Memory B cell (primary cell): ENCODE data around the gene VAV2.

ENCODE experiments used
- ATAC-seq: fragments of 150-1000 bp; cut with Tn5 transposase; 2 replicates; pipeline ENCODE4 v1.10.0; 2021; ENCODE audit warnings: low read depth, mild to moderate bottlenecking, moderate library complexity
- DNase-seq, 2 donors: peaks; one replicate each; pipeline ENCODE4 v3.0.0; 2022; ENCODE audit warnings: low spot score in 2 of 2
- H3K27ac Mint-ChIP-seq: one replicate; pipeline ENCODE4 v1.8.0; 2022; ENCODE audit warnings: mild to moderate bottlenecking, moderate library complexity, mixed read lengths
- H3K27me3 Mint-ChIP-seq: one replicate; pipeline ENCODE4 v1.8.0; 2022; ENCODE audit warnings: mixed read lengths
- H3K36me3 Mint-ChIP-seq: one replicate; pipeline ENCODE4 v1.8.0; 2022; ENCODE audit warnings: mild to moderate bottlenecking, mixed read lengths
- H3K4me1 Mint-ChIP-seq: one replicate; pipeline ENCODE4 v1.8.0; 2022; ENCODE audit warnings: mixed read lengths
- H3K4me3 Mint-ChIP-seq: one replicate; pipeline ENCODE4 v1.8.0; 2022; ENCODE audit warnings: mild to moderate bottlenecking, moderate library complexity, mixed read lengths
- H3K9me3 Mint-ChIP-seq: one replicate; pipeline ENCODE4 v1.8.0; 2022; ENCODE audit warnings: mixed read lengths

Gene VAV2

DNA sequence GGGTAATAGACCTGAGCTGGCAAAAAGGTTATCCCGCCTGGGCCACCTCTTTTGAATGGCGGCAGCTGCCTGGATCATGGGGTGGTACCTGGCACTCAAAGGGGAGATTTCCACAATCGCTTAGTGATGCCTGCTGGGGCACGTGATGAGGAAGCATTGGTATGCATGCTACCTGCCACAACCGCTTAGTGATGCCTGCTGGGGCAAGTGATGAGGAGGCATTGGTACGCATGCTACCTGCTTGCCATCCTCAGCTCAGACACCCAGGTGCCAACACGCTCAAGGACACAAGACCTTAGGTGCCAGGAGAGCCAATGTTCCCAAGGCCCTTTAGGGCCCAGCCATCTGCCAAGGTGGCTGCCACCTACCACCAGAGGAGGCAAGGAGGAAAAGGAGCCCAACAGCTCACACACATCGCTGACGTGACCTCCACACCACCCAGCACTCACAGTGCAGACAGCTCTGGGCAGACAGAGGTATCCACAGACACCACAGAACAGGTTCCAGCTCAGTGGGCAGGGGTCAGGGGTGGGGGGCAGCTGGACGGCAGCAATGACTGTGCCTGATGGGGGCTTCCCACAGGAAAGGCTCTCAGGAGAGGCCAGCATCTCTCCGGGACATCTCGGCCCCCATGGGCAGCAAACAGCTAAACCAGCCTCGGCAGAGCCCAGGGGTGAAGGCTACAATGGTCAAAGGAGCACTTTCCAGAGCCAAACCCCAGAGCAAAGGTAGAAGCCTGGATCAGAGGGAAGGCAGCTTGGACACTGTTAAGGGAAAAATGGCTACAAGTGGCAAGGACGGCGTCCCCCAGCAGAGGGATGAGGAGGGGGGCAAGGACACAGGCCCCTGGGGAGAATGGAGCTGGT, 210.9 kb downstream of the VAV2 start:
- peaks cover 9% of the 10 kb centered on the region for H3K36me3 Mint-ChIP-seq
- no peak overlapping the region for H3K4me3 Mint-ChIP-seq

DNA sequence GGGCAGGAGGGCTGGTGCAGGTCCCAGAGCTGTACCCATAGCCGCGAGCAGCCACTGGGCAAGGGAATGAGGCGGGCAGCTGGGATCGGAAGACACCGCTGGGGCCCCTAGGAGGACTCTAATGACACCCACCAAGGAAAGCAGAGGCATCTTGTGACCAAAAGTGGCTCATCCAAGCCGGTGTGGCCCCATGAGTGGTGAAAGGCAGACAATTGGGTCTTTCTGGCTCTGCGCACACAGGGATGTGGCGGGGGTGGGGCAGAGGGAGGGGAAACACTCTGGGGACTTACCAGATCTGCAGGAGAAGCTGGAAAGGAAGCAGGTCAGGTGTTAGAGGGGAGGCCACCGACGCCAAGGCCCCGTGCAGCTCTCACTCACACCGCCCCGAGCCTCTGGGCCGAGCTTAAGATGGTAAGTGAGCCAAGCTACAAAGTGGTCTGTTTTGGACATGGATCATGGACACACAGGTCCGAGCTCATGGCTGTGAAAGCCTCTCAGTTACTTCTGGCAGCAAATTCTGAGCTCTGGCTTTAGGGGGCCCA, 211.6 kb downstream of the VAV2 start:
- no peak for DNase-seq
- Mint-ChIP-seq H3K27ac (no peak overlapping the region), H3K4me3 (no peak overlapping the region), H3K36me3 (peaks cover 9% of the 10 kb centered on the region), H3K9me3 (no peaks in the 10 kb centered on the region), H3K27me3 (no peaks in the 10 kb centered on the region), H3K4me1 (peaks cover 26% of the 10 kb centered on the region)
- ATAC-seq = no peak

More for the DNA sequence above, 210.9 kb downstream of the VAV2 start:
- no peaks in the 10 kb centered on the region for H3K27me3 Mint-ChIP-seq
- no peaks in the 10 kb centered on the region for H3K9me3 Mint-ChIP-seq
- no peak for ATAC-seq
- peaks cover 33% of the 10 kb centered on the region for H3K4me1 Mint-ChIP-seq
- H3K27ac Mint-ChIP-seq = no peak overlapping the region
- no peak for DNase-seq

DNA sequence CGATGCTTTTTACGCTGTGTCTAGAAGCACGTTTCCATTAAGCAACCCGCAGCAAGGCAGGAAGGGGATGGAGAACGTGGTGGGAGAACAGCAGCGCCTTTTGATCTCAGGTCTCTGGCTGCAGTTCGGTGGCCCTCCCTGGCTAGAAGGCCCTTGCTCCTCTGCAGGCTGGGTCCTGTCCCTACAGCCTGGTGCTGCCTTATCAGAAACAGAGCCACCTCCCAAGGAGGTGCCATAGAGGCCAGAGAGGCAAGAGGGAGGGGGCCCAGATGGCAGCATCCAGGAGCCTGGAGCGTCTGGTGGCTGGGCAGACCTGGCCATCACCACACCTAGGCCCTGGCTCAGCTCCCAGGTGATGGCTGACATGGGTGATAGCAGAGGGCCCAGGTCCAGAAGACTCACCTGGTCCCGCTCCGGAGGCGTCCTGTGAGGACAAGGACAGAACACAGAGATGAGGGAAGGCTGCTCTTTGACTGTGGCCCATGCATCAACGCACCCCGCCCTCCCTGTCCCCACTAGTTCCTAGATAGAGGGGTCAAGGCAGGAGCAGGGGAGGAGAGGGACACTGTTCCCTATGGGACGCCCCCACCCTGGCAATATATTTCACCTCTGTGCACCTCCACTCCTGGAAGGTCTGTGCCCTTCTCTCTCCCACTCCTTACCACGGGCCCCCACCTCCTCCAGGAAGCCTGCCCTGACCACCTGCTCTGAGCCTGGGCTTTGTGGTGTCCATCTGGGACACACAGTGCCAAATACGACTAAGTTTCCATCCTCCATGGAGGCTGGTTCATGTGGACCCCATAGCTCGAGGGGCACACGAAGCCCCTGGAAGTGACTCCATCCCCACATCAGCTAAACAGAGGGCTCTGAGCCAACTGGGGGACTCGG, 212.4 kb downstream of the VAV2 start:
- Mint-ChIP-seq H3K4me1 (peaks cover 19% of the 10 kb centered on the region), H3K27me3 (no peaks in the 10 kb centered on the region), H3K4me3 (no peak overlapping the region), H3K27ac (peak overlapping the region; percentile 47), H3K9me3 (no peaks in the 10 kb centered on the region), H3K36me3 (peaks cover 14% of the 10 kb centered on the region)
- no peak for ATAC-seq
- no peak for DNase-seq

GRCh38 chr9:133779081-133779480, 213.0 kb downstream of the VAV2 start:
- no peaks in the 10 kb centered on the region for H3K9me3 Mint-ChIP-seq
- H3K4me1 Mint-ChIP-seq = peaks cover 15% of the 10 kb centered on the region
- peaks cover 15% of the 10 kb centered on the region for H3K36me3 Mint-ChIP-seq
- H3K27ac Mint-ChIP-seq = no peak overlapping the region
- DNase-seq = no peak
- ATAC-seq = no peak
- no peaks in the 10 kb centered on the region for H3K27me3 Mint-ChIP-seq
- no peak overlapping the region for H3K4me3 Mint-ChIP-seq

GRCh38 chr9:133778336-133779013, 213.6 kb downstream of the VAV2 start:
- H3K27me3 Mint-ChIP-seq = no peaks in the 10 kb centered on the region
- no peak for ATAC-seq
- no peak overlapping the region for H3K27ac Mint-ChIP-seq
- H3K4me1 Mint-ChIP-seq = peaks cover 10% of the 10 kb centered on the region
- H3K4me3 Mint-ChIP-seq = no peak overlapping the region
- H3K9me3 Mint-ChIP-seq = no peaks in the 10 kb centered on the region
- peaks cover 16% of the 10 kb centered on the region for H3K36me3 Mint-ChIP-seq
- no peak for DNase-seq

GRCh38 chr9:133777871-133778270, 214.3 kb downstream of the VAV2 start:
- no peaks in the 10 kb centered on the region for H3K9me3 Mint-ChIP-seq
- peaks cover 6% of the 10 kb centered on the region for H3K4me1 Mint-ChIP-seq
- H3K4me3 Mint-ChIP-seq = no peak overlapping the region
- DNase-seq (no peak), ATAC-seq (no peak)
- H3K27ac Mint-ChIP-seq = no peak overlapping the region
- H3K36me3 Mint-ChIP-seq = peaks cover 16% of the 10 kb centered on the region
- no peaks in the 10 kb centered on the region for H3K27me3 Mint-ChIP-seq

DNA sequence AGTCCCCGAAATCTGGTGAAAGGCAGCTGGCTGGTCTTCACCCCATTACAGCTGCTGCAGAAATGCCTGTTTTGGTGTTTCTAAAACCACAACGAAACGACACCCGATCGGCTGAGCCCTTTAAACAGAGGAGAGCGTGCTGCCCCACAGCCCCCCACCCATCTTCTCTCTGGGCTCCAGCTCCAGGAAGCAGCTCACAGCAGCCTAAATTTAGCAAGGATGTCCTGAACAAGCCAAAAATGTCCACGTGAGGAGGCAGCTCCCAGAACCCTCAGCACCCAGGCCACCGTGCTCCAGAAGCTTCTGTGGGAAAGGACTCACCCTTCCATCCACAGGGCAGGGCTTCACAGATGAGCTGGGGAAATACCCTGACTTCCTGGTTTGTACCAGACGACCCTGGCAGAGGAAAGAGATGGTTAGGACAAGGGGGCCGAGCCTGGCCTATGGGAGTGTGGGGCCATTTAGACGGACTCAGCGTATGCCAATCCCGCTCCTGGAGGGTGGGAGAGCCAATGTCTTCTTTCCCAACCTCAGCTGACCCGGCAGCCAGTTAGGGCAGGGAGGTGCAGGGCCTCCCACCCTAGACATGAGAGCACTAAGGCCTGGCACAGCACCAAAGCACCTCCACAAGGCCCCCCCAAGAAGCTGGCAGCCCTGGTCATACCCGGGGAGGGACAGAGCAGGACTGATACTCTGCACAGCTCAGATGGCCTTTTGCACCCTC, 214.9 kb downstream of the VAV2 start:
- Mint-ChIP-seq H3K4me3 (no peak overlapping the region), H3K27ac (no peak overlapping the region), H3K9me3 (no peaks in the 10 kb centered on the region), H3K4me1 (peaks cover under 1% of the 10 kb centered on the region), H3K27me3 (no peaks in the 10 kb centered on the region), H3K36me3 (peaks cover 20% of the 10 kb centered on the region)
- DNase-seq (no peak), ATAC-seq (no peak)

- Mint-ChIP-seq H3K27ac (no peak overlapping the region), H3K27me3 (no peaks in the 10 kb centered on the region), H3K4me1 (no peaks in the 10 kb centered on the region), H3K4me3 (no peak overlapping the region), H3K36me3 (peaks cover 24% of the 10 kb centered on the region), H3K9me3 (no peaks in the 10 kb centered on the region)
- DNase-seq (no peak), ATAC-seq (no peak)
These were observed 215.9 kb downstream of the VAV2 start for GRCh38 chr9:133775951-133776905.

DNA sequence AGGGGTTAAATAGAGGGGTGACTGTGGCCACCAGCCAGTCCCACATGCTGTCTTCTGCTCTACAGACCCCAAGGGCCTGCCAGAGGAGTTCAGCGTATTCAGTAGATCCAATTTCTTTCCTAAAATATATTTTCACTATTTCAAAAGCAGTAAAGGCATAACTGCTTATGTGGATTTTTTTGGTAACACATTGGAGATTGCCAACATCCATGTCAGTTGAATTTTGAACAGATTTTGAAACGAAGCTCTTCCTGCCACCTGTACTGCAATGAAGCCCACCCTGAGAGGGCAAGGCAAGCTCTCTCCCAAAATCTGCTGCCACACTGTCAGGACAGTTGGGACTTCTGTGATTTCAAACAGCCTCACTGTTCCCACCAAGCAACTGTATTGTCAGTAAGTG, 216.8 kb downstream of the VAV2 start:
- H3K9me3 Mint-ChIP-seq = no peaks in the 10 kb centered on the region
- H3K4me1 Mint-ChIP-seq = no peaks in the 10 kb centered on the region
- peaks cover 28% of the 10 kb centered on the region for H3K36me3 Mint-ChIP-seq
- no peaks in the 10 kb centered on the region for H3K27me3 Mint-ChIP-seq
- H3K27ac Mint-ChIP-seq = no peak overlapping the region
- ATAC-seq = no peak
- DNase-seq = no peak
- H3K4me3 Mint-ChIP-seq = no peak overlapping the region

DNA sequence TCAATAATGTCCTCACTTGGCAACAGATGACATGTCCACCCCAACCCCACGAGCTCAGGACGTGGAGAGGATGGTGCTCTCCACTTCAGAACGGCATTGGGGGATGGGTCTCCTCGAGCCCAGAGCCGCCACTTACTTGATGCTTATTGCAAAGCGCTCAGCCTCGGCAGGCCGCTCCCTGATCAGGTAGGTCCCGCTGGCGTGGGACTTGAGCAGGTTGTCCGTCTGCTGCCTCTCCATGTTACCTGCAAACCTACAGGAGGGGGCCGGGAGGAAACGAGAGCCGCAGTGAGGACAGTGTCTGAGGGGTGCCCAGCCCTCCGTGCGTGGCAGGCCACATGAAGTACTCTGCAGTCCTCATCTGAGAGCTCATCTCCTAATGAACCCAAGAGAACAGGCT, 217.3 kb downstream of the VAV2 start:
- Mint-ChIP-seq H3K27me3 (no peaks in the 10 kb centered on the region), H3K36me3 (peaks cover 26% of the 10 kb centered on the region), H3K4me1 (no peaks in the 10 kb centered on the region), H3K27ac (no peak overlapping the region), H3K9me3 (no peaks in the 10 kb centered on the region), H3K4me3 (no peak overlapping the region)
- ATAC-seq (no peak), DNase-seq (no peak)

GRCh38 chr9:133773889-133774655, 218.1 kb downstream of the VAV2 start:
- Mint-ChIP-seq H3K36me3 (peaks cover 27% of the 10 kb centered on the region), H3K4me3 (no peak overlapping the region), H3K27ac (no peak overlapping the region), H3K27me3 (no peaks in the 10 kb centered on the region), H3K9me3 (no peaks in the 10 kb centered on the region), H3K4me1 (no peaks in the 10 kb centered on the region)
- ATAC-seq = no peak
- DNase-seq = no peak

DNA sequence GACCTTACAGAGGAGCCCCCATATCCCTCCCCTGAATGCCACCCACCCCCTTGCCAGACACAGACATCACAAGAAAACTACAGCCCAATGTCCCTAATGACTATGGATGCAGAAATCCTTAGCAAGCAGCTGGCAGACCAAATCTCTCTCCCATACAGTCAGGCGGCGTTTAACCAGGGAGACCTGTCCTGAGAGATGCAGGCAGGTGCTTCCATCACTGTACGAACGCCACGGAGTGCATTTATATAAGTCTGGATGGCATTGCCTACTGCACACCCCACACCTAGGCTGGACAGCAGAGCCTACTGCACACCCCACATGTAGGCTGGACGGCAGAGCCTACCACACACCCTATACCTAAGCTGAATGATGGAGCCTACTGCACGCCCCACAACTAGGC, 219.5 kb downstream of the VAV2 start:
- peak overlapping the region; percentile 57 for H3K27ac Mint-ChIP-seq
- DNase-seq (no peak), ATAC-seq (no peak)
- no peak overlapping the region for H3K4me3 Mint-ChIP-seq
- H3K36me3 Mint-ChIP-seq = peaks cover 38% of the 10 kb centered on the region
- H3K4me1 Mint-ChIP-seq = peaks cover 2% of the 10 kb centered on the region
- H3K27me3 Mint-ChIP-seq = no peaks in the 10 kb centered on the region
- H3K9me3 Mint-ChIP-seq = no peaks in the 10 kb centered on the region
